ENCODE measurements around the gene ZNF697.
"Not testable (repeated sequence)": the region's sequence is repeated elsewhere in the genome, so short reads cannot be mapped to it uniquely, and the experiment has no call there.

The ZNF697 gene

DNA sequence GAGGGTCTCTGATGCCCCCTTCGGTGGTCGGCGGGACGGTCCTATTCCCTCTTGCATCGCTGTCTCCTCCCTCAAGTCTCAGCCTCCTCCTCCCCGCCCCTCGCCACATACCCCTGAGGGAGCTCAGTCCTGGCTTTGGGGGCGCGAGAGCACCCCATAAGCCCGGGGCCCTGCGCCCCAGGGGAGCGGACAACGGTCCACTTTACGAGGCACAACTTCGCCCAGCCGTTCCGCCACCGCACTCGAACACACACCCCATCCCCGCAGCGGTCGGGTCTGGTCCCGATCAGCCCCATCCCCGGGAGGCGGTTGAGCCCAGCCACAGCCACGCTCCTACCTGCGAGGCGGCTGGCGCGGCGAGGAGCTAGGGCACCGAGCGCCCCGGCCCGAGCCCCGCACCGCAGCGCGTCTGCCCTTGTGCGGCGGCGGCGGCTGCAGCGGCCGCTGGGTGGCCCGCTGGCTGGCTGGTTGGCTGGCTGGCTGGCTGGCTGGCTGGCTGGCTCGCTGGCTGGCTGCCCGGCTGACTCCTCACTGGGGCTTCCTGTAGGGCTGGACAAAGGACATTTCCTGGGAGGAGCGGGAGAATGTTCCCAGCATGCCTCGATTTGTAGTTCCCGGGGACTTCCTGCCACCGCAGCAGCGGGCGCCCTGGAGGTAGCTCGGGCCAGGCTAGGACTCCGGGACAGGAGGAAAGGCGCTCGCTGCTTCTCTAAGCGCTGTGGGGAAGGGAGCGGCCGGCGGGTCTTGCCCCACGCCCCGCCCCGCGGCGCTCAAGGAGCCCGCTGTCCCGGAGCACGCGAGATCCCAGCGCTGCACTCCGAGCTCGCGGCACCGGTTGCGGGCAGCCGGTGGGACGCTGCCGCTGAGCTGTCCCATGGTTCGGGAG is at the start of gene ZNF697:
TSS of gene ZNF697 (minus strand) at position 533 of the 886 bp plus-strand sequence. CDS start 22,166 bp downstream, outside the sequence.
- FAIRE-seq = no peak

DNA sequence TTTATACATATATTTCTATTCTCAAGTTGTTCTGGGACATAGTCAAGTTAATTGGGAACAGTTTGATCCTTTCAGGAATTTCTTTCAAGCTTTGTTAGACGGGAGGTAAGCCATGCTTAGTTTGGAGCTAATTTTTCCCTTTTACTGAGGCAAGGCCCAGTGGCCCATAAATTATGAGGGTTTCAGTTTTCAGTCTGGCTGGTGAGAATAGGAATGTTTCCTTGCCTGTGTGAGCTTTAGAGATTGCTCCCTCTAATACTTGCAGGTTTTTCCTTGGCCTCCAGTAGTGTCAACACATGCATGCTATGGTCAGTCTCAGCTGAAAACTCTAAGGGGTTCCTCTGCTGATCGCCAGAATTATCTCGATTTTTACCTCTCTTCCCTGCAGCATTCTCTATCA is 49.5 kb upstream of the ZNF697 start:
- no peak for FAIRE-seq

DNA sequence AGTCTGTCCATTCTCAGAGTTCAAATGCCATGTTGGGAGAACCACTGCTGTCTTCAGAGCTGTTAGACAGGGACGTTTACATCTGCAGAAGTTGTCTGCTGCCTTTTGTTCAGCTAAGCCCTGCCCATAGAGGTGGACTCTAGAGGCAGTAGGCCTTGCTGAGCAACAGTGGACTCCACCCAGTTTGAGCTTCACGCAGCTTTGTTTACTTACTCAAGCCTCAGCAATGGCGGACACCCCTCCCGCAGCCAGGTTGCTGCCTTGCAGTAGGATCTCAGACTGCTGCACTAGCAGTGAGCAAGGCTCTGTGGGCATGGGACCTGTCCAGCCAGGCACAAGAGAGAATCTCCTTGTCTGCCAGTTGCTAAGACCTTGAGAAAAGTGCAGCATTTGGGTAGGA is 48.8 kb upstream of the ZNF697 start:
- FAIRE-seq = not testable (repeated sequence)

DNA sequence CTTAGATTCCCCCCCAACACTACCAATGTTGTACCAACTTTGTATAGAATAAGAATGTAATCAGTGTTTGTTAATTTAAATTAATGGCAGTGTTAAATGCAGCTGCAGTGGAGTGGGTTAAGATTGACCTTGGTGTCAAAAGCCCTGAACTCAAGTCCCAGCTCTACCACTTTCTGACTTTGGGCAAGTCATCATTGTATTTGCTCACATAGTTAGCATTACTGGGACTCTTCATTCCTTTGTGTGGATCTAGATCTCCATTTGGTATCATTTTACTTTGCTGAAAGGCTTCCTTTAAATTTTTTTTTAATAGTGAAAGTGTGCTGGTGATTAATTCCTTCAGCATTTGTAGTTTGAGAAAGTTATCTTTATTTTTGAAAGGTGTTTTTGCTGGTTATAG is 41.4 kb upstream of the ZNF697 start:
- no peak for FAIRE-seq

DNA sequence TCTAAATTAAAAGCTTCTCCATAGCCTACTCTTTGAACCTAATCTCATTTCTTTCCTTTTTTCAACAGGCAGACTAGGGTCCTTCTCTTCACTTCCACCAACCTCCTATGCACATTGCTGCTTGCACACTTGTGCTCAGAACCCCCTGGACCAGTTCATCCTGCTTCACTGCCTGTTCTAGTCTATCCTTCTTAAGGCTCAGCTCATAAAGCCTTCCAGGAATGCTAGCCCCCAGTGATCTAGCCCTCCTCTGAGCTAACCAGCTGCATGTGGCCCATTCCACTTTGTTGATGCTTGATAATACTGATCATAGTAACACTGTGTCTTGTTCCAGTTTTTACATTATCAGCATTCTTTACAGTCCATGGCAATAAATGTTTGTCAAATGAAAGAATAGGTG is 40.7 kb upstream of the ZNF697 start:
- FAIRE-seq = no peak

DNA sequence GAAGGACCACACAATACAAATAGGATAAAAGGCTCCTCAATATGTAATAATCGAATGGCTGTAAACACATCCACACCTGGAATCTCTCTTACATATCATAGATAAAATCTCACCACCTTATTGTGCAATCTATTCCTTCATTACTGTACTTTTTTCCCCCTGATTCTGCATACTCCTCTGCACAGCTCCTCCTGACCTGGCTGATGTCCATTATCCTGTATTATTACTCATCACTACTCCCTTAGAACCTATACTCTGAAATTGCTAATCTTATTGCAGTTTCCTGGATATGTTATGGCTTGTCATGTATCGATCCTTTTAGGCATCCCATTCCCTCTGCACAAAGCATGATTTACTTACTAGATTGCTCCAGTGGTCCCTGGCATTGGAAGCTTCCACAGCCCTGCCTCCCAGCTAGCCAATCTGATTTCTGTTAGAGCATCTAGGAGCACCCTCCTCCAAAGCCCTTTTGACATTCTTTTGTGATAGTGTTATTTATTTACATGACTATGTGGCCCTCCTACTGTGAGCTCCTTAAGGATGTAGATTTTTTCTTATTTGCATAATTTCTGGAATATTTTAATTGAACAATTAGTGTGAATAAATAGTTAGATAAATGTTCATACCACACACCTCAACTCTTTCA is 39.5 kb upstream of the ZNF697 start:
- no peak for FAIRE-seq

DNA sequence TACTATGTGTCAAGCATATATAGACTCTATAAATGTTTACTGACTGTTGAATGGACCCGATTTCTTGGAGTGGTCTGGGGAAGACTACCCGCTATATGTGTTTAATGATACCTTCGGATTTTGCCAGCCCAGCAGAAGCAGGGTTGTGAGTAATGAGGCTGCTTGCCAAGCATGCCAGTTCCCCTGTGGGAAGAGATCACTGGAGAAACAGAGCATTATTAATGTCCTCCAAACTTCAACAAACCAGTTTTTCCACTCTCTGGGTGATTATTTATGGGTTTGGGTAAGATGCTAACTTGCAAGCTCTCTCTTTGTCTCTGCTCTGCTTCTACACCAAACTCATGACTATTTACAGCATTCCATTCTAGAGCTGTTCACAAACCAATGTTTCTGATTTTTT is 38.6 kb upstream of the ZNF697 start:
- FAIRE-seq = no peak

DNA sequence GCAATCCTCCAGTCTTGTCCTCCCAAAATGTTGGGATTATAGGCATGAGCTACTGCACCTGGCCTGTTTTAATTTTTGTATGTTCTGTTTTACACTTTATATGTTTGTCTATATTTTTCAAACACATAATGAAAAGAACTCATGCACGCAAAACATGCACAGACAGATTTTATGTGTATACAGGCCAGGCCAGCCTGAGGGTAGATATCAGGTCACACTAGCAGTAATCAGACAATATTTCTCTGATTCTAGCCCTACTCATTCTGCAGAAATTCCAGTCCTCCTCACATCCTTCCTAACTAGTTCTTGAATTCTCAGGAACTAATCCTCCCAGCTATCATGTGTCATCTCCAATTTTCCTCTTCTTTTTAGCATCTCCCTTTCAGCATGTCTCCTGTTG is 35.8 kb upstream of the ZNF697 start:
- no peak for FAIRE-seq

DNA sequence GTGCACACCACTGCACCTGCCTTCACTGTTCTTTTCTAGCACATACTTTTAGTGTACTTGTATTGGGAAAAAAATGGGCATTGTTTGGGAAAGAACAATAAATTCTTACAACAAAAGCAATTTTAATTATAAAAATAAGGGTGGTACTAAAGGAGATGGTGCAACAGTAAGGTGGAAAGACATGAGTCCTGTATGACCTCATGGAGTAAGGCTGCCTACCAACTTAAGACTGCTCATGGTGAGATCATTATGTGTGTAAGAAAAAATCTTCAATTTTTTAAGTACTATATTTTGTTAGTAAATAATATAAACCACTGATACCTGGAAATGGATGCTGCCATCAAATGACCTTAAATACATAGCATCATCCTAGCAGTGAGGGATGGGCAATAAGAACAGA is 34.1 kb upstream of the ZNF697 start:
- FAIRE-seq = no peak

DNA sequence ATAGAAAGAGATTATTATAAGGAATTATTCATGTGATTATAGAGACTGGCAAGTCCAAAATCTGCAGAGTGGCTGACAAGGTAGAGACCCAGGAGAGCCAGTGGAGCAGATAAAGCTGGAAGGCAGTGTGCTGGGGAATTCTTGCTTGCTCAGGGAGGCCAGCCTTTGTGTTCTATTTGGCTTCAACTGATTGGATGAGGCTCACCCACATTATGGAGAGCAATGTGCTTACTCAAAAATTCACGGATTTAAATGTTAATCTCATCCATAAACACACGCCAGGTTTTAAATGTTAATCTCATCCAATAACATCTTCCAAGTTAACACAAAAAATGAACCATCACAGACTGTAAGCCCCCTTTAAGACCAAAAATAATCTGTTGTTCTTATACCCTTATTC is 33.5 kb upstream of the ZNF697 start:
- no peak for FAIRE-seq

DNA sequence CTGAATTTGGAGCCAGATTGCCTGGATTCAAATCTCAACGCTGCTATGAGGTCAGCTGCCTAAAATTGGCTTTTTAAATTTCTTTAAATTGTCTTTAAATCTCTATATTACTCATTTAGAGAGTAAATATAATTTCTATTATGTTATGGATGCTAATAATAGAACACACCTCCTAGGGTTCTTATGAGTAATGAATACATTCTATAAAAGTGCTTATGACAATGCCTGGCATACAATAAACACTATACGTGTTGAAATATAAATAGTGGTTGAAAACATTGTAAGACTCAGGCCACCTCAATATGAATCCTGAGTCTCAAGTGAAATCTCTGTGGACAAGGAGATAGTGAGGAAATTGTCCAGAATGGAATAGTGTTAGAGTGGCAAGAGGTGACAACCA is 32.7 kb upstream of the ZNF697 start:
- no peak for FAIRE-seq

DNA sequence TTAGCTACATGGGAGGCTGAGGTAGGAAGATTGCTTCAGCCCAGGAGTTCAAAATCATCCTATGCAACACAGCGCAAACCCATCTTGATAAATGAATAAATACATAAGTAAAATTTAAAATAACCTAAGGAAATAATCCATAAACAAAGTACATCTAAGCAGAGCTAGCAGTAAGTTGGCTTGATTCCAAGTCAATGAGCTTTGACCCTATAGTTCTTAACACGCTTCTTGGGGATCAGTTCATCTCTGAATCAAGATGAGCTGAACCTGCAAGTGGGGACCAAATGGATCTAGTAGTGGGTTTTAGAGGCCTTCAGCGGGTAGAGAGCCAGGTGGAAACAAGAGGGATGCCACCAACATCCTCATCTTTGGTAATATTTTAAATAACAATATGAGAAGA is 32.1 kb upstream of the ZNF697 start:
- no peak for FAIRE-seq

DNA sequence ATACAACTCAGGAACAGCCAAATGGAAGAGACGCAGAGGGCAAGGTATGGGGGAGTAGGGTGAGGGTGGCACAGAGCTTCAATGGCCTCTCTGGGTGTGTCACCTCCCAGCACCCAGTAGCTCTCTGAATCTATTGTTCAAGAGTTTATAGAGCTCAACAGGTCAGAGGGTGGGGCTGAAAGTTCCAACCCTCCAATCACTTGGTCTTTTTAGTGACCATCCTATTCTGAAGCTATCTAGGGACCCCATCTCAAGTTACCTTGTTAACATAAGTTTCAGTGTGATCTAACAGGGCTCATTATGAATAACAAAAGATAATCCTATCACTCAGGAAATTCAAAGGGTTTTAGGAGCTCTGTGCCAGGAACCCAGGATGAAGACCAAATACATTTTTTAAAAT is 31.2 kb upstream of the ZNF697 start:
- FAIRE-seq = no peak

DNA sequence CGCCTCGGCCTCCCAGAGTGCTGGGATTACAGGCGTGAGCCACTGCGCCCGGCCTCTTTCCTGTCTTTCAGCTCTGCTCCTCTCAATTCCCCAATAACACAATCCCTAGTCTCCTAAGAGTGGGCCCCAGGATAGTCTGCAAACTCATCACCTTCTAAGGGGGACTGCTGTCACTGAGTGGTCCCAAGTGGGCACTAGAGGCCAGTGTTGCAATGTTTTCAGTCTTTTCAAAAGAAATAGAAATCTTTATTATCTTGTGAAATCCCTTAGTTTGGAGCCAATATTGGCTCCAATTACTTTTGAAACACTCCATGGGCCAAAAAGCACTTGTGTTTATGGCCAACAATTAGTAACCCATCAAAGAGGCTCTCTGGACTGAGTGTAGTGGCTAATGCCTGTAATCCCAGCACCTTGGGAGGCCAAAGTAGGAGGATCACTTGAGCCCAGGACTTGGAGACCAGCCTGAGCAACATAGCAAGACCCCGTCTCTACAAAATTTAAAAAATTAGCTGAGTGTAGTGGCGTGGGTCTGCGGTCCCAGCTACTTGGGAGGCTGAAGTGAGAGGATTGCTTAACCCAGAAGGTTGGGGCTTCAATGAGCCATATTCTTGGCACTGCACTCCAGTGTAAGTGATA is 28.6 kb upstream of the ZNF697 start:
- no peak for FAIRE-seq

DNA sequence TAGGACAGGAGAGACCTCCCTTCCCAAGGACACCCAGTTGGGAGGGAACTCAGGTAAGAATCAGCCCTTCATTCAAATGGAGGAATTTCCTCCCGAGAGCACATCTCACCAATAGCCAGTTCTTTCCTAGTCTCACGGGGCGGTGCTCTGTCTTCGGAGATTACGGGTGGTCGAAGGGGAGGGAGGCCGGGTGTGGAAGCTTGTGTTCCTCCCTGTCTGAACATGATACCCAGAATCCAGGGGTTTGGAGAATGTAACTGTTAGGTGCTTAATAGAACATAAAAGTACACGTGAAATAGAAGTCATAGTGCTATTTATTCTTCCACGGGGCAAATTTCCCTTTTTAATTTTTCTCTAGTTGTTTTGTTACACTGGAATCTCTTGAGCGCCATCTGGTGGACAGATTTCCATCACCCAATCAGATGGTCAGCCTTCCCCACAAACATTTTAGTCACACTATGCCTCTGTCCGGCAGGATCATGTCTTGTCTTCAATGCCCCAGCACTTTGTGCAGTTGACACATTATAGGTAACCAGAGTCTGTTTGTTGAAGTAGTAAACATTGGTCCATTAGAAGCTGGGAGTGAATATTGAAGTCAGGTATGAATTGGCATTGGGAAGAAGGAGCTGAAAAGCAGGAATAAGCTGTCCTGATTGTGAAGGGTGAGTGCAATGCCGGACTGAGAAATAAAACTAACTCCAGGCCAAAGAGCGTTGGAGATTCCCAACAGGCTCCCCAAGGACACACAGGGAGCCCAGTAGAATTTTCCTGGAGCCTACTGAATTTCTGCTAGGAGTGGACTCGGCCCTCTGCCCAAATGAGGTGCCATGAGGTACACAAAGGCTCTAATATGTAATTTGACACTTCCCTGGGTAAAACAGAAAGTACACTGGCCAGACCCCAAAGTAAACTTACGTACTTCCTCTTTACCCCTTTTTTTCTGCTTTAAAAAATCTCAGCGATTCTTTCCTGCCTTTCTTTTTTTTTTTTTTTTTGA is 27.6 kb upstream of the ZNF697 start:
- peak; percentile 74 for FAIRE-seq

DNA sequence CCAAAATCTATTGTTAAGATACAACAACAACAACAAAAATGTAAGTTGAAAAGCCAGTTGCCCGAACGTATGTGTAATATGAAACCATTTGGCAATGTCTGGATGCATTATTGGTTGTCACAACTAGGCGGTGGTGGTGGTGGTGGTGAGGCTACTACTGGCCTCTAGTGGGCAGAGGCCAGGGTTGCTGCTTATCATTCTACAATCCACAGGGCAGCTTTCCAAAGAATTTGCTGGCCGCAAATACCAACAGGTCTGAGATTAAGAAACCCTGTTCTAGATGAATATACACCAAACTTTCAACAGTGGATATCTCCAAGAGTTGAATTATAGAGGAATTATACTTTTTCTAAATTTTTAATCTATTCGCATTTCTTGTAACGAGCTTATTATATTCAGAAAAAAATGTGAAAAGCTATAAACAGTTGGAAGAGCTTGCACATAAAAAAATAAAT is 26.8 kb upstream of the ZNF697 start:
- peak; percentile 89 for FAIRE-seq

DNA sequence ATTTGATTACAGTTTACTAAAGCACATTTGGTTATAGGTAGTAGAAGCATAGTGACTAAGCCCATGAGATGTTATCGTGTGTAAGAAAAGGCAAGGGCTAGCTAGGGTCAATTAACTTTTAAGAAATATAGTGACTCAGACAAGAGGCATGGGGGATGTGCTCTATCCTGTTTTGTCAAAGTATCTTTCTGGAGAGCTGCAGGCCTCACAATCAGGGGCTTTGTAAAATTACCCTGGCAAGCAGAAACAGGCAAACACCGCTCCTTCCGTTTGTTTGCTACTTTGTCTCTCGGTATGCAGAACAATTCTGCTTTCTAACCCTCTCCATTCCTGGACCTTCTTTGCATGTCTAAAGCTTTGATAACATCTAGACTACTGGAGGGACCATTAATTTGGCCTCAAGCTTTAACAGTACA is 26.1 kb upstream of the ZNF697 start:
- FAIRE-seq = no peak

DNA sequence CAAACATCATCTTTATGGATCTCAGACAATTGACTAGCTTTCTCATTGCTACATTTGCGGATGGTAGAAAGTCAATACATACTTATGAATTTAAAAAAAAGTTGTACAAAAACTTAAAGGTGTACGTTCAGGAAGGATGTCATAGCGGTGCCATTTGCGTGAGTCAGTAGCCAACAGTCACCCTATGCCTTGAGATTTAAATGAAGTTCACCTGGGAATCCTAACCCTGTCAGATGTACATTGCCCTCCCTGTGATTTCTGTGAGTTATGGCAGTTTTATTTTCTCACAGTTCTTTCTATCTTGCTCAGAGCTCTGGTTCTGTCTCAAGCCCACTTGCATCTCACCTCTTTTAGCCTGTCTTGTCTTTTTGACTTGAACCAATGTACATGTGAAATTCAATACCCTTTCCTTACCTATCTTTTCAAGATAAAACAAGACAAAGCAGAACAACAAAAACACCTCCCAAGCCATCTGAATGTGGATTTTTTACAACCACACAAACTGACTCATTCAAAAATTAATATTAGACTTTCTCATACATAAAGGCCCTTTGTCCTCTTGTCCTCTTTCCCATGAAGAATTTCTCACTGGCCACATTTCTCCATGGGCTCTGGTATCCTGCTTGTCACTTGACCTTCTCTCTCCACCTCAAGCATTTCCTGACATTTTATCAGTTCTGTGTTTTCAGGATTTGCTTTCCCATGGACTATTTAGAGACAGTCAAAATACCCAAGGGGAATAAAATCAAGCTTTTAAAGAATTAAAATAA is 25.3 kb upstream of the ZNF697 start:
- FAIRE-seq = no peak

DNA sequence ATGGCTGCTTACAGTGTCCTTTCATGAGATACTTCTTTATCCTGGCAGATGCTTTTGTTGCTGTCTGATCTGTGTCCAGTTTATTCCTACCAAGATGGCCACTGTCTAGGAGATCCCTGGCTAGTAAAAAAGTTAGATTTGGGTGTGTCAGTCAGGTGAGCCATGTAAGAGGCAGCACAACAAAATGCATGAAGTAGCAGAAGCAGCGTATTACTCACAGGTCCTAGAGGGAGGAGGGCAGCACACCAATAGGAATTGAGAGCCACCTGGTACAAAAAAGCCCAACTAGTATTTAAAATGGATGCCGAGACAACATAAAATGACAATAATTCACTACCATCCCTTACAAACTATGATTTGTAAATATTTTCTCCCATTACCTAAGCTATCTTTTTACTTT is 22.8 kb upstream of the ZNF697 start:
- FAIRE-seq = no peak

DNA sequence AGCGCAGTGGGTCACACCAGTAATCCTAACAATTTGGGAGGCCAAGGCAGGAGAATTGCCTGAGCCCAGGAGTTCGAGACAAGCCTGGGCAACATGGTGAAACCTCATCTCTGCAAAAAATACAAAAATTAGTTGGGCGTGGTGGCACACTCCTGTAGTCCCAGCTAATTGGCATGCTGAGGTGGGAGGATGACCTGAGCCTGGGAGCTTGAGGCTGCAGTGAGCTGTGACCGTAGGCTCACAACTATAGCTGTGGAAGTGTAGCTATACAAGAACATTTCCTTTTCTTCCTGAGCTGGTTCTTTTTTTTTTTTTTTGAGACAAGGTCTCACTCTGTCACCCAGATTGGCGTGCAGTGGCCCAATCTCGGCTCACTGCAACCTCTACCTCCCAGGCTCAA is 19.1 kb upstream of the ZNF697 start:
- FAIRE-seq = no peak

DNA sequence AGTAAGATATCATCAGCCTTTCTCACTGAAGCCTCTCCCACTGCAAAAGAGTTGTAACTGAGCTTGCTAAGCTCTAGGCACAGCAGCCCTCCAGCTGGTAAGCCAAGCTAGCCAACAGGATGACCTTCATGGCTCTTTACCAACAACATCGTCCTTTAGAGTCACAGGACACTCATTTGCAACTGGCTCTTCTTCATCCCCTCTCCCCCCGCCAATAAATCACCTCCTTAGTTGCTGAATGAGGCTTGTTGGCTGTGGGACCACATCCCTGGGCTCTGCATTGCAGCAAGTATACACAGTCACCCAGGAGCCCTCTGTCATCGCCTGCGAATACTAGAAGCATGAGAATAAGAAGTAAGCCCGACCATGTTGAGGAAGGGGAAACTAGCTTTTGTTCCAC is 16.0 kb upstream of the ZNF697 start:
- no peak for FAIRE-seq

DNA sequence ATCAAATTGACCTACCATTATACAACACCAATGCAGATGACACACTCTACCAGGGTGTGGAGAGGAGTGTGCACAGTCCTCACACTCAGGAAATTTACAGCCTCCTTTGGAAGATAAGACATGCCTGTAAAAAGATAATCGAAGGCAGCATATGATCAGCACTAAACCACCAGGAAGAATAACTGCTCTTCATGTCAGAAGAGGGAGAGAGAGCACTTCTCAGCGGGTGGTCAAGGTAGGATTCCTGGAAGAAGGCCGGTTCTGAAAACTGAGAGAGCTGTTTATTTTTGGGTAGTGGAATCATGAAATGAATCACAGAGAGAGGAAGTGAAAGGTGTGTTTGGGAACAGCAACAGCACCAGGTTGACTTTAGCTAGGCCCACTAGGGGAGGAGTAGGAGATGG is 14.0 kb upstream of the ZNF697 start:
- no peak for FAIRE-seq

Measured in islet of Langerhans (tissue), 1 donor.